ENCODE measurements around the gene ANKRD29.
A peak's percentile ranks its signal among the peaks of the same experiment; 100 is the strongest.
"Not testable (repeated sequence)": the region's sequence is repeated elsewhere in the genome, so short reads cannot be mapped to it uniquely, and the experiment has no call there.

The ANKRD29 gene

DNA sequence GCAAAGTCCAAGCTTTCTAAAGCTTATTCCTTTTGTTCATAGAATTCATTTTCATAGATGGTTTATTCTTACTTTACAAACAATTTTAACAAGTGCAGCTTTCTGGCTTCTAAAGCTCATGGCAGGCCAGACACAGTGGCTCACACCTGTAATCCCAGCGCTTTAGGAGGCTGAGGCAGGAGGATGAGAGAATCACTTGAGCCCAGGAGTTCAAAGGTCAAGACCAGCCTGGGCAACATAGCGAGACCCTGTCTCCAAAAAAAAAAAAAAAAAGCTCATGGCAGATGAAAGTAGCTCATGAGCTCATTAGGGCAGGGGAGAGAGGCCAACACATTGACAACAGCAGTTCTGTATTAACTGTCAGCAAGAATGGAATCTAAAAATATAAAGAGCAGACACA lies 48.3 kb downstream of the ANKRD29 start (continued):
- TF ChIP-seq KLF1 (tag by site-specific recombination; IDR thresholded peaks at IDR 0.05) (no peak), ZNF146 (tag by site-specific recombination; IDR thresholded peaks at IDR 0.05) (no peak), ZBTB8A (tag by site-specific recombination; IDR thresholded peaks at IDR 0.05) (no peak), ZFHX2 (tag by site-specific recombination; conservative IDR thresholded peaks at IDR 0.05) (no peak), ZXDB (tag by site-specific recombination; IDR thresholded peaks at IDR 0.05) (no peak)

DNA sequence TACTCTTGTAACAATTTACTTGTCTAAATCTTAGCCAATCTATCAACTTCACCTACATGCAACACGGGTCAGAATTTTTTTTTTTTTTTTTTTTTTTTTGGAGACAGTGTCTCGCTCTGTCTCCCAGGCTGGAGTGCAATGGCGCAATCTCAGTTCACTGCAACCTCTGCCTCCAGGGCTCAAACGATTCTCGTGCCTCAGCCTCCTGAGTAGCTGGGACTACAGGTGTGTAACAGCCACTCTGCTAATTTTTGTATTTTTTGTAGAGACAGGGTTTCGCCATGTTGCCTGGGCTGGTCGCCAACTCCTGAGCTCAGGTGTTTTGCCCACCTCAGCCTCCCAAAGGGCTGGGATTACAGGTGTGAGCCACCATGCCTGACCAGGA lies 49.6 kb downstream of the ANKRD29 start:
- CTCF ChIA-PET: interaction anchor here (0.6 to 2.3 kb wide), 6 partner anchors 9 to 507 kb away, joined by 3 to 10 read pairs (median 4); no protein-coding TSS in a partner anchor
- H3K36me3 ChIP-seq (ENCODE audit: control insufficient read depth in 2 of 2, insufficient read depth in 1 of 2, low read length in 2 of 2); H3K4me1 ChIP-seq (ENCODE audit: control insufficient read depth, insufficient read depth, low read length); H3K9me3 ChIP-seq (ENCODE audit: control insufficient read depth, insufficient read depth, low read depth, low read length); H3K4me3 ChIP-seq (ENCODE audit: low read depth, low read length); POLR2A ChIA-PET; H3K27ac ChIP-seq (ENCODE audit: extremely low read depth, low read depth, low read length): not testable (repeated sequence)

DNA sequence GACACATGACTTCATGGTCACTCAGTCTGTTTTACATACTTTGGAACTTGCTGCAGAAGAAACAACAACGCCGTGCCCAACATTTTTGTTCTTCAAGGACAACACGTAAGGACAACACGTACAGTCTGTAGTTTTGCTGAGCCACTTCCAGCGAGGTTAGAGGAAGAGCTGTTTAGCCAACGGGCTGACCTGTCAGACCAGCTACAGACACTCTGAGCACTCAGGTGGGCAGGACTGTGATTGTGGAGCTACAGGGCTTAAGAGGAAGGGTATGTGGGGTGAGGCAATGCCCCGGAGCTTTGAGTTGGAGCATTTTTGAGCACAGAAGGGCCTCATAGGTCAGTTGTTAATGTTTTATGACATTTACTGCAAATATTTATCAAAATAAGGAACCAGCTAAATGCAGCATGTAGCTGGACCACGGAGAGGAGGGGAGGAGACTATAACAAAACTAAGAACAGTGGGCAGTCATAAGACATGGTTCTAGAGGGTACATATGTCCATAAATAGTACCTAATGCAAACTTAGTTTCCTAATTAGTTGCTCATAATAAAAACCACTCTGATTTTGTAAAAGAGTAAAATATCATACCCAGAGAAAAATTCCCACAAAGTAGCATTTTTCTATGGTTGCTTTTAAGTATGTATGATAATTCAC lies 50.1 kb downstream of the ANKRD29 start:
- Histone ChIP-seq H3K4me1 (ENCODE audit: control insufficient read depth, insufficient read depth, low read length) (no peaks in the 10 kb centered on the region), H3K27ac (ENCODE audit: extremely low read depth, low read depth, low read length) (no peak overlapping the region), H3K4me3 (ENCODE audit: low read depth, low read length) (no peak overlapping the region), H3K9me3 (ENCODE audit: control insufficient read depth, insufficient read depth, low read depth, low read length) (no peaks in the 10 kb centered on the region), H3K36me3 (ENCODE audit: control insufficient read depth in 2 of 2, insufficient read depth in 1 of 2, low read length in 2 of 2) (no peaks in the 10 kb centered on the region)
- CTCF ChIA-PET: interaction anchor here (0.6 to 2.3 kb wide), 5 partner anchors 10 to 90 kb away, joined by 3 to 10 read pairs (median 4); no protein-coding TSS in a partner anchor
- no peak for TF ChIP-seq YY2 (tag by site-specific recombination; IDR thresholded peaks at IDR 0.05)
- no peak for TF ChIP-seq ZNF302 (tag by site-specific recombination; IDR thresholded peaks at IDR 0.05; ENCODE audit: low read depth)
- no peak for TF ChIP-seq ZSCAN23 (tag by site-specific recombination; IDR thresholded peaks at IDR 0.05)
- TF ChIP-seq, protein P1, sequence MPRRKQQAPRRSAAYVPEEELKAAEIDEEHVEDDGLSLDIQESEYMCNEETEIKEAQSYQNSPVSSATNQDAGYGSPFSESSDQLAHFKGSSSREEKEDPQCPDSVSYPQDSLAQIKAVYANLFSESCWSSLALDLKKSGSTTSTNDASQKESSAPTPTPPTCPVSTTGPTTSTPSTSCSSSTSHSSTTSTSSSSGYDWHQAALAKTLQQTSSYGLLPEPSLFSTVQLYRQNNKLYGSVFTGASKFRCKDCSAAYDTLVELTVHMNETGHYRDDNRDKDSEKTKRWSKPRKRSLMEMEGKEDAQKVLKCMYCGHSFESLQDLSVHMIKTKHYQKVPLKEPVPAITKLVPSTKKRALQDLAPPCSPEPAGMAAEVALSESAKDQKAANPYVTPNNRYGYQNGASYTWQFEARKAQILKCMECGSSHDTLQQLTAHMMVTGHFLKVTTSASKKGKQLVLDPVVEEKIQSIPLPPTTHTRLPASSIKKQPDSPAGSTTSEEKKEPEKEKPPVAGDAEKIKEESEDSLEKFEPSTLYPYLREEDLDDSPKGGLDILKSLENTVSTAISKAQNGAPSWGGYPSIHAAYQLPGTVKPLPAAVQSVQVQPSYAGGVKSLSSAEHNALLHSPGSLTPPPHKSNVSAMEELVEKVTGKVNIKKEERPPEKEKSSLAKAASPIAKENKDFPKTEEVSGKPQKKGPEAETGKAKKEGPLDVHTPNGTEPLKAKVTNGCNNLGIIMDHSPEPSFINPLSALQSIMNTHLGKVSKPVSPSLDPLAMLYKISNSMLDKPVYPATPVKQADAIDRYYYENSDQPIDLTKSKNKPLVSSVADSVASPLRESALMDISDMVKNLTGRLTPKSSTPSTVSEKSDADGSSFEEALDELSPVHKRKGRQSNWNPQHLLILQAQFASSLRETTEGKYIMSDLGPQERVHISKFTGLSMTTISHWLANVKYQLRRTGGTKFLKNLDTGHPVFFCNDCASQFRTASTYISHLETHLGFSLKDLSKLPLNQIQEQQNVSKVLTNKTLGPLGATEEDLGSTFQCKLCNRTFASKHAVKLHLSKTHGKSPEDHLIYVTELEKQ (tag by site-specific recombination; IDR thresholded peaks at IDR 0.05; ENCODE audit: borderline replicate concordance): no peak
- POLR2A ChIA-PET: no interaction called here

DNA sequence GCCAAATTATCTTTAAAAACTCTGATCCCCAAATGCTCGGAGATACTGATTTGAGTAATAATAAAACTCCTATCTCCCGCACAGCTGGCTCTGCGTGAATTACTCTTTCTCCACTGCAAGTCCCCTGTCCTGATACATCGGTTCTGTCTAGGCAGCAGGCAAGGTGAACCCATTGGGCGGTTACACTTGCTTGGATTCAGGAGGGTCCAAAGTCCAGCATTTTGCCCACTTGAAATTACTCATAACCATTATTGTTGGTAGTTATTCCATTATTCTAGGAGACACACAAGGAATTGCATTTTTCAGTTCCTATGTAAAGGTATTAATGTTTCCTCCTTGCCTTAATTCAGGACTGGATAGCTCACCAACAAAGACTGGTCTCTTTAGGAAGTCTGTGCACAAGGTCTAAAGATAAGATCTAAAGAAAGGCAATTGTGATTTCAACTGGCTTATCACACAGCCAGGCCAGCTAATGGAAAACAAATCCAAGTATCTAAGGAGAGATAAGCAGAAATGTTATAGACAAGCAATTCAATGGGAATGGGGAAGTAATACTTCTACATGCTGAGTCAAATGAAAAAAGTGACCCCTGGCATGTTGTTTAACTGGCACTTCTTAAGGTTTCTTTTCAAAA lies 53.2 kb downstream of the ANKRD29 start:
- Histone ChIP-seq H3K4me1 (ENCODE audit: control insufficient read depth, insufficient read depth, low read length) (peaks cover 3% of the 10 kb centered on the region; the same call in 1 of the 2 replicates), H3K27ac (ENCODE audit: extremely low read depth, low read depth, low read length) (no peak overlapping the region), H3K4me3 (ENCODE audit: low read depth, low read length) (no peak overlapping the region), H3K9me3 (ENCODE audit: control insufficient read depth, insufficient read depth, low read depth, low read length) (no peaks in the 10 kb centered on the region), H3K36me3 (ENCODE audit: control insufficient read depth in 2 of 2, insufficient read depth in 1 of 2, low read length in 2 of 2) (no peaks in the 10 kb centered on the region)
- TF ChIP-seq TCF7L2 (IDR thresholded peaks at IDR 0.05; ENCODE audit: borderline replicate concordance, low read depth, low read length) (peak; percentile 47; the same call in 1 of the 2 replicates), TRIM28 (IDR thresholded peaks at IDR 0.05; ENCODE audit: borderline replicate concordance, low read length) (peak; percentile 63; the same call in 1 of the 2 replicates), ZNF514 (tag by site-specific recombination; IDR thresholded peaks at IDR 0.05) (no peak)
- TF ChIP-seq, protein P2, sequence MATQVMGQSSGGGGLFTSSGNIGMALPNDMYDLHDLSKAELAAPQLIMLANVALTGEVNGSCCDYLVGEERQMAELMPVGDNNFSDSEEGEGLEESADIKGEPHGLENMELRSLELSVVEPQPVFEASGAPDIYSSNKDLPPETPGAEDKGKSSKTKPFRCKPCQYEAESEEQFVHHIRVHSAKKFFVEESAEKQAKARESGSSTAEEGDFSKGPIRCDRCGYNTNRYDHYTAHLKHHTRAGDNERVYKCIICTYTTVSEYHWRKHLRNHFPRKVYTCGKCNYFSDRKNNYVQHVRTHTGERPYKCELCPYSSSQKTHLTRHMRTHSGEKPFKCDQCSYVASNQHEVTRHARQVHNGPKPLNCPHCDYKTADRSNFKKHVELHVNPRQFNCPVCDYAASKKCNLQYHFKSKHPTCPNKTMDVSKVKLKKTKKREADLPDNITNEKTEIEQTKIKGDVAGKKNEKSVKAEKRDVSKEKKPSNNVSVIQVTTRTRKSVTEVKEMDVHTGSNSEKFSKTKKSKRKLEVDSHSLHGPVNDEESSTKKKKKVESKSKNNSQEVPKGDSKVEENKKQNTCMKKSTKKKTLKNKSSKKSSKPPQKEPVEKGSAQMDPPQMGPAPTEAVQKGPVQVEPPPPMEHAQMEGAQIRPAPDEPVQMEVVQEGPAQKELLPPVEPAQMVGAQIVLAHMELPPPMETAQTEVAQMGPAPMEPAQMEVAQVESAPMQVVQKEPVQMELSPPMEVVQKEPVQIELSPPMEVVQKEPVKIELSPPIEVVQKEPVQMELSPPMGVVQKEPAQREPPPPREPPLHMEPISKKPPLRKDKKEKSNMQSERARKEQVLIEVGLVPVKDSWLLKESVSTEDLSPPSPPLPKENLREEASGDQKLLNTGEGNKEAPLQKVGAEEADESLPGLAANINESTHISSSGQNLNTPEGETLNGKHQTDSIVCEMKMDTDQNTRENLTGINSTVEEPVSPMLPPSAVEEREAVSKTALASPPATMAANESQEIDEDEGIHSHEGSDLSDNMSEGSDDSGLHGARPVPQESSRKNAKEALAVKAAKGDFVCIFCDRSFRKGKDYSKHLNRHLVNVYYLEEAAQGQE (tag by site-specific recombination; IDR thresholded peaks at IDR 0.05): peak; percentile 60; the same call in 1 of the 2 replicates
- TF ChIP-seq, protein P3, sequence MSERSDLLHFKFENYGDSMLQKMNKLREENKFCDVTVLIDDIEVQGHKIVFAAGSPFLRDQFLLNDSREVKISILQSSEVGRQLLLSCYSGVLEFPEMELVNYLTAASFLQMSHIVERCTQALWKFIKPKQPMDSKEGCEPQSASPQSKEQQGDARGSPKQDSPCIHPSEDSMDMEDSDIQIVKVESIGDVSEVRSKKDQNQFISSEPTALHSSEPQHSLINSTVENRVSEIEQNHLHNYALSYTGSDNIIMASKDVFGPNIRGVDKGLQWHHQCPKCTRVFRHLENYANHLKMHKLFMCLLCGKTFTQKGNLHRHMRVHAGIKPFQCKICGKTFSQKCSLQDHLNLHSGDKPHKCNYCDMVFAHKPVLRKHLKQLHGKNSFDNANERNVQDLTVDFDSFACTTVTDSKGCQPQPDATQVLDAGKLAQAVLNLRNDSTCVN (tag by site-specific recombination; optimal IDR thresholded peaks at IDR 0.05): no peak
- CTCF ChIA-PET: interaction anchor here (0.6 to 2.0 kb wide), 7 partner anchors 12 to 162 kb away, joined by 3 to 8 read pairs (median 3); no protein-coding TSS in a partner anchor
- POLR2A ChIA-PET: no interaction called here

Data from HEK293 (cell line).